GM12891 (cell line): Measurements from ENCODE around the gene NANOS3.

Experiments
- DNase-seq: peaks from one replicate; pipeline ENCODE4 v3.0.0; 2011; ENCODE audit warnings: low spot score; ENCODE audit not compliant: insufficient read length
- FAIRE-seq: peaks from 2 replicates; lab custom pipeline; 2011; peaks lifted over from hg19 to GRCh38; lab: Jason Lieb, UNC
- PAX5 ChIP-seq: IDR thresholded peaks from 2 replicates; pipeline ENCODE4 v1.6.1; 2011; ENCODE audit warnings: low read length, moderate library complexity, mild to moderate bottlenecking; ENCODE audit not compliant: insufficient read depth, severe bottlenecking
- POLR2A ChIP-seq: IDR thresholded peaks from 2 replicates; pipeline ENCODE4 v1.6.1; 2011; ENCODE audit warnings: low read depth, low read length, control low read depth
- POLR2AphosphoS5 ChIP-seq: IDR thresholded peaks from 2 replicates; pipeline ENCODE4 v1.6.1; 2011; ENCODE audit warnings: low read depth, low read length, control low read depth
- POU2F2 ChIP-seq: IDR thresholded peaks from 2 replicates; pipeline ENCODE4 v1.6.1; 2011; ENCODE audit warnings: low read depth, mild to moderate bottlenecking, control low read depth, low read length, moderate library complexity
- SPI1 ChIP-seq: IDR thresholded peaks from 2 replicates; pipeline ENCODE4 v1.6.1; 2011; ENCODE audit warnings: low read depth, low read length, control low read depth
- TAF1 ChIP-seq: IDR thresholded peaks from 2 replicates; pipeline ENCODE4 v1.6.1; 2011; ENCODE audit warnings: low read depth, low read length, control low read depth

Gene NANOS3

DNA sequence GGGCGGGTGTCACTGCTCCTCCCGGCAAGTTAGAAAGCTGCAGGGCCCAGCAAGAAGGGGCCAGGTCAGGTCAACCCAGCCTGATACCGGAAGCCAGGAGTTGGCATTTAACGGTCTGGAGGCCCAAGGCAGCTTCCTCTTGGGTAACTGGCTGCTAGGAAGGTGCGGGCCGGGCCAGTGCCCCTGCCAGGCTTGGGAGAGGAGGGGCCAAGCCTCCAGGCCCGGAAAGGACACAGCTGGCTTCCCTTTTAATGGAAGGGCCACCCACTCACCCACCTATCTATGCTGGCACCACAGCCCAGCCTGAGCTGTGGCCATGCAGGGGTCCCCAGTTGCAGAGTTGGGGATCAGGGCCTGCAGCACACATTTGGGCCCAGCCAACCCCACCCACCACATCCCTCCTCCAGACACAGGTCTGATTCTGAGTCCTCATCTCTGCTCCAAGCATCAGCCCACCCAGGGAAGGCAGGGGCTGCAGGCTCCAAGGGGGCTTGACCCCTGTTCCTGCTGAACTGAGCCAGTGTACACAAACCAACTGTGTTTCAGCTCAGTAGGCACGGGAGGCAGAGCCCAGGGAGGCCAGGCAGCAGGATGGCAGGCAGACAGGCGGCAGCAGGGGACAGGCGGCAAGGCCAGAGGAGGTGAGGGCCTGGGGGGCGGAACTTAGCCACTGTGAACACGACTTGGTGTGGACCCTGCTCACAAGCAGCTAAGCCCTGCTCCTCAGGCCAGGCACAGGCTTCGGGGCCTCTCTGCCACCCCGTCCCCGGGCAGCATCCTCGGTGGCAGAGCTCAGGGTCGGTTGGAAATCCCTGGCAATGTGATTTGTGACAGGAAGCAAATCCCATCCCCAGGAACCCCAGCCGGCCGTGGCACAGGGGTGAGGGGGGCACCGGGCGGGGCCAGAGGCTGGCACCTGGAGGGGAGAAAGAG lies 40.9 kb upstream of the NANOS3 start:
- DNase-seq = no peak
- FAIRE-seq = no peak
- no peak for TF ChIP-seq TAF1
- no peak for TF ChIP-seq POU2F2
- TF ChIP-seq PAX5 = no peak
- 0 out of 2 replicates have a peak, but pooled peaks have one; percentile 20 for TF ChIP-seq POLR2A
- TF ChIP-seq POLR2AphosphoS5 = no peak
- no peak for TF ChIP-seq SPI1

DNA sequence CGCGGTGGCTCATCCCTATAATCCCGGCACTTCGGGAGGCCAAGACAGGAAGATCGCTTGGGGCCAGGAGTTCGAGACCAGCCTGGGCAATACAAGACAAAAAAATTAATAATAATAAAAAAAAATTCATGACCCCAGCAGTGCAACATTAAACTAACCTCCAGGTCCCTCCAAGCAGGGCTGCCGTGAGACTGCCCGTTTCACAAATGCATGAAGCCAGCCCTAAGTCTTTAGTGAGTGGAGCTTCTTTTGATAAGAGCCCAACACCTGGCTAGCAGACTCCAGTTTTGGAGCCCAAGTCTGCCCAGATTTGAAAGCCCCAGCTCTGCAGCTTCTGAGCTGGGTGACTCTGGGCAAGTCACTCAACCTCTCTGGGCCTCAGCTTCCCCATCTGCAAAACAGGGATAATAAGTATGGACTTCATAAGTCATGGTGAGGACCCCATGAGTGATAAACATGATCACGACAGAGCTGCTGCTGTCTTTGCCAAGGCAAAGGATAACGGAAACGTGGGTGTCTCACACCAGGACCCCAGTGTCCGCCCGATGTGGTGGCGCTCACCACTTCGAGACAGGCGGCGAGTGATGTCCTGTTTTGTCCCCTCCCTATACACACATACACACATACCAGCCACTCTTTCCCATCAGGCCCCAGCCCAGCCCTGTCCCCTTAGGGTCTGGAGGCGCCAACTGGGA lies 38.4 kb upstream of the NANOS3 start:
- no peak for FAIRE-seq
- DNase-seq = no peak
- no peak for TF ChIP-seq POU2F2
- TF ChIP-seq PAX5 = no peak
- TF ChIP-seq SPI1 = no peak
- TF ChIP-seq POLR2AphosphoS5 = no peak
- no peak for TF ChIP-seq TAF1
- no peak for TF ChIP-seq POLR2A

DNA sequence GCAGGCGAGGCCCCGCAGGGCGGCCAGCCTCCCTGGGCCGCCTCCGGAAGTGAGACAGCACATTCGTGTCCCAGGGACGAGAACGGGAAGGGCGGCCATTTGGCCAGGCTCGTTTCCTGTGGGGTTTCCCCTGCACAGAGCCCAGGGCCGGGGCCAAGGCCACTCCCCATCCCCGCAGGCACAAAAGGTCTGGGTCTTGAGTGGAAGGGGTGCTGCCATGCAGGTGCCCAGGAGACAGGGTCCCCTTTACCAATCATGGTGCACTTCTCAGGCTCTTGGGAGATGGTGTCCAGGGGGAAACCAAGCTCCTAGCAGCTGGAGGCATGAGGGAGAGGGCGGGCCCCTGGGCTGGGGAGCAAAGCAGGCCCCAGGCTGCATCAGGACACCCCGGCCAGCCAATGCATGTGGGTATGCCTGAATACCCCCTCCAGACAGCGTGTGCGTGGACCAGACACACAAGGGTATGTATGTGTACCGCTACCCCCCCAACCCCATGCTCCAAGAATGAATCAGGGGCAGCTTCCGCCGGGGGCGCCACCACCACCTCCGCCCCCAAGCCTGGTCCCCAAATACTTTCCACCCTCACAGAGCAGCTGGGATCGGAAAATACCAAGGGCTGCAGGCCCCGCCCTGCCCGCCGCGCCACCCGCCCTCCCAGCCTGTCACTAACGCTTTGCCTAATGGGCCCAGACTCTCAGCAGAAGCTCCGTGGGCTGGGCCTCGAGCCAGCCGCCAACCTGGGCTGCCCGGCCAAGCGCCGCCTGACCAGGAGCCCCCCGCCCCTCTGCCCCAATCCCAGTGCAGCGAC lies 37.6 kb upstream of the NANOS3 start:
- DNase-seq = peak; percentile 76
- FAIRE-seq = peak; percentile 96
- TF ChIP-seq SPI1 (peak; percentile 48; the same call in 1 of the 2 replicates), POU2F2 (no peak; the same call in 1 of the 2 replicates), TAF1 (peak; percentile 82), POLR2AphosphoS5 (peak; percentile 70), POLR2A (no peak; the same call in 1 of the 2 replicates), PAX5 (no peak)

DNA sequence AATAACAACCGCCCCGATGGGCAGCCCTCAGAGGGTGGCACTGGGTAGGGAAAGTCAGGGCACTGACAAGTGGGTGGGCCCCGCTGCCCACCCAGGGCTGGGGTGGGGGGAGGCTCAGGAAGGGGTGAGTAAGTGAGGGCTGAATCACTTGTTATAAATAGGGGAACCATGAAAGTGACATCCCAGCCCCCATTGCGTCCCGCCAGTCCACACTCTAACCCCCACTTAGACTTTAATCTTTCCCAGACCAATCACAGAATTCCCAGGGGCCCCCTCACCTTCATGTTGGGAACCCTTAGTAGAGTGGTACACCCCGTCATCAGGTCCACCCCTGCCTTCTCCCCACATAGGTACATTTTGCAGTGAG lies 37.0 kb upstream of the NANOS3 start:
- FAIRE-seq (no peak), DNase-seq (no peak)
- TF ChIP-seq SPI1 (no peak), POU2F2 (no peak), PAX5 (no peak), POLR2AphosphoS5 (no peak), POLR2A (no peak), TAF1 (no peak)

DNA sequence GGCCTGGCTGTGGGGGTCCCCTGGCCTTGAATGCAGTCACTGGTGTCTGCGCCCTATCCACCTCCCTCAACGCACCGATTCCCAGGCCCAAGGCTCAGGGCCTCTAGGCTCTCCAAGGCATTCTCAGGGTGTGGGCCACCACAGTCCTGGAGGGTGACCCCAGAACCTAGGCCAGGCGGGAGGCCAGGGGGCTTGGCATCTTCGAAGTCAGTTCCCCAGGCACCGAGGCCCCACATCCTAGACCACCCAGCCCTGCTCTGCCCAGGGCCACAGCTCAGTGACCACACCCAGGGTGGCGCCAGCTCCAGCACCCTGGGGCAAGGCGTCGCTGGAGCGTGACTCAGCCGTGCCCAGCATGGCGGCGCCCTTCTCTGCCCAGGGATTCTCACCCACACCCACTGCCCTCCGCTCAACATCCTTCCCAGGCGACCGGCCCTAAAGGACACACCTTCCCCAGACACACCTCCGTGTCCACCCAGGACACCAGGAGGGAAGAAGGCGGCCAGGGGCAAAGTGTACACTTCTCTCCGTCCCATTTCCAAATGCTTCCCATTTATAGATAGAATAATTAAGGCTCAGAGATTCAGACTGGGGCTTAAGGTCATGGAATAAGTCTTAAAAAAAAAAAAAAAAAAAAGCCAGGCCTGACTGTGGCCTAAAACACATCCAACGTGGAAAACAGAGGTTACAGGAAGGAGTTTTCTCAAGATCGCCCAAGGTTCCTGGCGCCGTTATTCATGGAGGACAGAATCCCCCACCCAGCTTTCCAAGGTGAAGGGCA lies 36.4 kb upstream of the NANOS3 start:
- DNase-seq (no peak), FAIRE-seq (peak; percentile 77)
- TF ChIP-seq TAF1 = no peak
- TF ChIP-seq POLR2AphosphoS5 = peak; percentile 42; the same call in 1 of the 2 replicates
- TF ChIP-seq PAX5 = peak; percentile 62
- TF ChIP-seq POLR2A = peak; percentile 31

DNA sequence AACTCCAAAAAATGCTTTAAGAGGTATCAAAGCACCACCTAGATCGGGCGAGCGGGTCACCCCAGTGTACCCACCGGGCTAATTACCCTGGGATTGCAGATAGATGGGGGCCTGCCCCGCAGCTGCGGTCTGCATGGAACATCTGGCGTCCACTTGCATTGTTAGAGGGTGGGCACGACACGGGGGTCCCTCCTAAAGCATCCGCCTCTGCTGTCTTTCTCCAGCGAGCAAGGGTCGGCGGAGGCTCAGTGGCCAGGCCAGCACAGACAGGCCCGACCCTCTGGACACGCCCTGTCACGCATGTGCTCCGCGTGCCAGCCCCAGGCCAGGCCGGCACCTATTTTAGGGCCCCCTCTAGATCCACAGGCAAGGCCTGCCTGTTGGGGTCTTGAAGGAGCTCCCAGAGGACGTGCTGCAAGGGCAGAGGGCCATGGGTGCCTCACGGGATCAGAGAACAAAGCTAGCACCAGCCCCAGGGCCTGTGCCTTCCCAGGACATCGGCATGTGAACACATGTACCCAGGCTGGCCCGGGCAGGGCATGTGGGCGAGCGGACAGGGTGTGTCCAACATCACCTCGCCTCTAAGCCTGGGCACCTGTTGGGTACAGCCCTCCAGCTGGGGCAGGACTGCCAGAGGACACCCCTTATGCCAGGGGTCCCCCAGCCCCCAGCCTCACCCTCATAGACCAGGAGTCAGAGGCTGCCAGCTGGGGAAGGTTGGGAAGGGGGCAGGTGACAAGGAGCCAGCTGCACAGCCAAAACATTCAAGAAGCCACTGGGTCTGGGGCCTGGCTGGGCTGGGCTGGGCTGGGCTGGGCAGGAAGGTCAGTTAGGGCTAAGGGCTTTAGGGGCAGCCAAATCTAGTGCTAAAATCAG lies 35.6 kb upstream of the NANOS3 start:
- DNase-seq (no peak), FAIRE-seq (no peak)
- TF ChIP-seq POLR2A = no peak
- TF ChIP-seq POLR2AphosphoS5 = 0 out of 2 replicates have a peak, but pooled peaks have one; percentile 6
- TF ChIP-seq PAX5 = no peak

DNA sequence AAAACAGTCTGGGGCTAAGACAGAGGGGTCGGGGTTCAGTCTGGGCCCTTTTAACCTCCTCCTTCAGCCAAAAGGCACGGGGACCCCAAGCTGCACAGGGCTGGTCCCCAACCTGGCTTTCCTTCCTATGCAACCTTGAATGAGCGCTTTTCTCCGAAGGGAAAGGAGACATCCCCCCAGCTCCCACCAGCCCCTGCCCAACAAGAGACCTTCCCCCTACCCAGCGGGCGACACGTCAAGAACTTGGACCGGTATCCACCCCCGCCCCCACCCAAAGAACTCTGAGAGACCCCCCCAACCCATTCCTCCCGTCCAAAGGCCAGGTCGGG lies 35.0 kb upstream of the NANOS3 start:
- FAIRE-seq = no peak
- TF ChIP-seq POLR2A = no peak
- TF ChIP-seq POLR2AphosphoS5 = no peak
- no peak for DNase-seq
